Esophagus mucosa (tissue), 1 donor: Measurements from ENCODE around the gene TROAP. TPM values are rescaled to one million over a fixed set of nuclear protein-coding genes. Genes with fewer than 3 reads are reported as not detected.
"Not testable (repeated sequence)": the region's sequence is repeated elsewhere in the genome, so short reads cannot be mapped to it uniquely, and the experiment has no call there.

Experiments used
- ATAC-seq: fragments of 200-7000 bp; cut with Tn5 transposase; one replicate; pipeline ENCODE4 v1.9.1; 2020
- total RNA-seq: library from RNA; stranded (reverse); gene quantifications from one replicate; pipeline ENCODE4 v1.2.4, GENCODE V29; 2023
- donor health status: DM: yes; HTN: yes; CAD: no.

Gene TROAP
- total RNA-seq, 1 donor from 2014 or later: 23.6 TPM

DNA sequence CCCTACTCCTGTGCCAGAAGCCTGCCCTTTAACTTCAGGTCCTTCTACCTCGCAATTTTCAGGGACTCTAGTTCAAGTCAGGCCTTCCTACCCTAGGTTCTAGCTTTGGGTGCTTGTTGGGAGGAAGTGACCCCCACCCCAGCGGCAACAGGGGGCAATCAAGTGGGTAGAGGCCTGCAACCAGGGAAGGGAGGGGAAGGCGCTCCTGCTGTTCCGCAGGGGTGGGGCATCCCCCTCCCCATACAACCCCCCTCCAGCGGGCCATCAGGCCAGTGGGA is 28.3 kb upstream of the TROAP start:
- ATAC-seq: no peak

DNA sequence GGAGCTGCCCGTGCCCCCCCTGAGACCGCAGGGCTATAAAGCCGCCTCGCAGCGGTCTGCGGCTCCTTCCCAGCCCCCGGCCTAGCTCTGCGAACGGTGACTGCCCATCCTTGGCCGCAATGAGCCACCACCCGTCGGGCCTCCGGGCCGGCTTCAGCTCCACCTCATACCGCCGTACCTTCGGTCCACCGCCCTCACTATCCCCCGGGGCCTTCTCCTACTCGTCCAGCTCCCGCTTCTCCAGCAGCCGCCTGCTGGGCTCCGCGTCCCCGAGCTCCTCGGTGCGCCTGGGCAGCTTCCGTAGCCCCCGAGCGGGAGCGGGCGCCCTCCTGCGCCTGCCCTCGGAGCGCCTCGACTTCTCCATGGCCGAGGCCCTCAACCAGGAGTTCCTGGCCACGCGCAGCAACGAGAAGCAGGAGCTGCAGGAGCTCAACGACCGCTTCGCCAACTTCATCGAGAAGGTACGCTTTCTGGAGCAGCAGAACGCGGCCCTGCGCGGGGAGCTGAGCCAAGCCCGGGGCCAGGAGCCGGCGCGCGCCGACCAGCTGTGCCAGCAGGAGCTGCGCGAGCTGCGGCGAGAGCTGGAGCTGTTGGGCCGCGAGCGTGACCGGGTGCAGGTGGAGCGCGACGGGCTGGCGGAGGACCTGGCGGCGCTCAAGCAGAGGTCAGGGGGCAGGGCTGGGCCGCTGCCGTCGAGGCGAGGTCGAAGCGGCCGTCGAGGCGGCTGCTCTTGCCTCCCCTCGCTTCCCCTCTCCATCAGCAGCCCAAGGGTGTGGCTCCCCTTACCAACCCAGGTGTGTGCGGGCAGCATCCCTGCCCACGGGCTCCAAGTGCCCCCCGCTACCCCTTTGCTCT is 27.7 kb upstream of the TROAP start, which contains the start of gene PRPH:
TSS of gene PRPH (plus strand) at position 66 of the 855 bp plus-strand sequence. CDS start at position 120, 54 bp downstream.
- ATAC-seq: peak; percentile 27

DNA sequence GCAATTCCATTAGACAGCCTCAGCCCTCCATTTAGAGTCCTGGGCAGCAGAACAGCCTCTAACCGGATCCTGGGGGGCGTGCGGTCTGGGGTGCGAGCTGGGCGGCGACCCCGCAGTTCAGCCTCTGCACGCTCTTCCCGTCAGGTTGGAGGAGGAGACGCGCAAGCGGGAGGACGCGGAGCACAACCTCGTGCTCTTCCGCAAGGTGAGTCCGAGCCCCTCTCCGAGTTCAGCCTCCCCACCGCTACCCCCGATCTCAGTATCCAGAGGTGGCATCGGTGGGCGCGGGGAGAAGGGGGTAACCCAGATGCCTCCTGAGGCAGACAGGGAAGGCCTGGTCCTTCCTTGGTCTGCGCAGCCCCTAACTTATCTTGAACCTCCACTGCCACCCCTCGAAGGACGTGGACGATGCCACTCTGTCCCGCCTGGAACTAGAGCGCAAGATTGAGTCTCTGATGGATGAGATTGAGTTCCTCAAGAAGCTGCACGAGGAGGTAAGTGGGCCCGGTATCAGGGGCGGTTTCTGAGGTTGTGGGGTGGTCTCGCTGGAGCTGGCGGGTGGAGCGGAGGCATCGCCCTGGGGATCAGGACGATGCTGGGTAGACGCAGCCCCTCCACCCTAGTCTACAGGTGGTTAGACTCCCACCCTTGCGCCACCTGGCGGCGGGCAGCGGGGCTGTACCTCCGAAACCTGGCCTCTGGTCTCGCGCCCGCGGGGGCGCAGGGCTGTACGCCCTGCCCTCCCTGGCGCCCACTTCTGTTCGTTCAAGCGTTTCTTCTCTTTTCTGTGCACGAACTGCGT is 26.8 kb upstream of the TROAP start:
- peak; percentile 58 for ATAC-seq

DNA sequence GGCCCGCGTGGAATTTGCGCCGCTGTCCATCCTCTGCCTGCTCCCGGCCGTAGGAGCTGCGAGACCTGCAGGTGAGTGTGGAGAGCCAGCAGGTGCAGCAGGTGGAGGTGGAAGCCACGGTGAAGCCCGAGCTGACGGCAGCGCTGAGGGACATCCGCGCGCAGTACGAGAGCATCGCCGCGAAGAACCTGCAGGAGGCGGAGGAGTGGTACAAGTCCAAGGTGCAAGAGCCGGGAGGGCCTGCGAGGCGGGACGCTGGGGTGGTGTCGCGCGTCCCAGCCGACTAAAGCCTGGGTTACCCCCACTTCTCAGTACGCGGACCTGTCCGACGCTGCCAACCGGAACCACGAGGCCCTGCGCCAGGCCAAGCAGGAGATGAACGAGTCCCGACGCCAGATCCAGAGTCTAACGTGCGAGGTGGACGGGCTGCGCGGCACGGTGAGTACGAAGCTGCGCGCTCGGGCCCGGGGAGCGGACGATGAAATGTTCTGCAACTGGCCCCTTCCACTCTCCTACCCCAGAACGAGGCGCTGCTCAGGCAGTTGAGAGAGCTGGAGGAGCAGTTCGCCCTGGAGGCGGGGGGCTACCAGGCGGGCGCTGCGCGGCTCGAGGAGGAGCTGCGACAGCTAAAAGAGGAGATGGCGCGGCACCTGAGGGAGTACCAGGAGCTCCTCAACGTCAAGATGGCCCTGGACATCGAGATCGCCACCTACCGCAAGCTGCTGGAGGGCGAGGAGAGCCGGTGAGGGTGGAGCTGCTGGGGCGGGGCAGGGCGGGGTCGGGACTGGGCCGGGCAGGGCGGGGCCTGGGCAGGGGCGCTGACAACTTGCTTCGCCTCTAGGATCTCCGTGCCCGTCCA is 26.0 kb upstream of the TROAP start:
- peak; percentile 69 for ATAC-seq

DNA sequence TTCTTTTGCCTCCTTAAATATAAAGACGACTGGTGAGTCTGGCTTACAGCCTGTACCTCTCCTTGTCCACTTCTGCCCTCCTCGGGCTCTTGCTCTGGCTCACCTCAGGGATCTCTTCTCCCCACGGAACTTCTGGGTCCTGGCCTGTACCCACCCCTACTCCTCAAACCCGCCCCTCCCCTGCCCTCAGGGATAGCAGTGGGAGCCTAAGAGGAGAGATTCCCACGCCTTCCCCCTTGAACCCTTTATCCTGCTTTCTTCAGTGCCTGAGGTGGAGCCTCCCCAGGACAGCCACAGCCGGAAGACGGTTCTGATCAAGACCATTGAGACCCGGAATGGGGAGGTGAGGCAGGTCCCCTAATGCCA is 25.4 kb upstream of the TROAP start:
- ATAC-seq: no peak

DNA sequence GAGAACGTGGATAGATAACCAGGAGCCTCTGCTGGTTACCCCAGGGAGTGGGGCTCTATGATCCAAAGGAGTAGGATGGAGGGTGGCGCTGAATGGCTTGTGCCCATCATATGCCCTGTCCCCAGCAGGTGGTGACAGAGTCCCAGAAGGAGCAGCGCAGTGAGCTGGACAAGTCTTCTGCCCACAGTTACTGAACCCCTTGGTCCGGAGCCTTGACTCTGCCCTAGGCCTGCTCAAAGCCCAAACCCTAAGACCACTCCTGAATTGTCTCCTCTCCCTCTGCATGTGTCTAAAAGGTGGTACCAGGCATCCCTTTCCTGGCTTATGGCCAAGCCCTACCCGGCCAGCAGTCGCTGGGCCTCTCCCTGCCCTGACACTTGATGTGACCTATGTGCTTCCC is 24.9 kb upstream of the TROAP start:
- ATAC-seq: no peak

DNA sequence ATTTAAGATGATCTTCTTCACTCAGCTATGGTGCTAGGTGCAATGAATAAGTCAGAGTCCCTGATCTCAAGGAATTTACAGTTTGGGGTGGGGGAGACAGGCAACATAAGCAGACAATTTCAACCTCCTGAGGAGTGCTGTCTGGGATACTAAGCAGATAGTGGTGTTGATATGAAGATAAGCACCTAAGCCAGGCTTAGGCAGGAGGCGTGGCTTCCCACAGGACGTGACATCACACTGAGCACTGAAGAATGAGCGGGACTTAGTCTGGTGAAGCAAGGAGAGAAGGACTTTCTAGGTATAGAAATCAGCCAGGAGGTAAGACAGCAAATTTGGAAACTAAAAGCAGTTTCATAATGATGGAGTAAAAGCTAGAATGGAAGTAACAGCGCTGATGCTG is 21.3 kb upstream of the TROAP start:
- no peak for ATAC-seq

DNA sequence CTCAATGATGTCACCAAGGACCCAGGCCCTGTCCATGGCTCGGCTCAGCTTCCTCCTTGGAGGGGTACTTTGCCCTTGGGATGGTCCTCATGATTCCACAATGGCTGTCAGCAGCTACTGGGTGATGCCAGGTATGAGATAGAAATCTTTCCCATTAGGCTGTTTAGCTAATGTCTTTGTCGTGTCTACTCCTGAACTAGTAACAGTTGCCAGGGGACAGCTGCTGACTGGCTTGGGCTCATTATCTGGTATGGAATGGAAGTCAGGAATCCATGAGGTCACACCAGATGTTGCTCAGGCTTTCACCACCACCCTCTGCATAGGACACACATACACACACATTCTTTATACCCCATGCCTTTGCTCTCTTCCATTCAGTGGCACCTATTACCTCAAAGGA is 18.9 kb upstream of the TROAP start:
- no peak for ATAC-seq

DNA sequence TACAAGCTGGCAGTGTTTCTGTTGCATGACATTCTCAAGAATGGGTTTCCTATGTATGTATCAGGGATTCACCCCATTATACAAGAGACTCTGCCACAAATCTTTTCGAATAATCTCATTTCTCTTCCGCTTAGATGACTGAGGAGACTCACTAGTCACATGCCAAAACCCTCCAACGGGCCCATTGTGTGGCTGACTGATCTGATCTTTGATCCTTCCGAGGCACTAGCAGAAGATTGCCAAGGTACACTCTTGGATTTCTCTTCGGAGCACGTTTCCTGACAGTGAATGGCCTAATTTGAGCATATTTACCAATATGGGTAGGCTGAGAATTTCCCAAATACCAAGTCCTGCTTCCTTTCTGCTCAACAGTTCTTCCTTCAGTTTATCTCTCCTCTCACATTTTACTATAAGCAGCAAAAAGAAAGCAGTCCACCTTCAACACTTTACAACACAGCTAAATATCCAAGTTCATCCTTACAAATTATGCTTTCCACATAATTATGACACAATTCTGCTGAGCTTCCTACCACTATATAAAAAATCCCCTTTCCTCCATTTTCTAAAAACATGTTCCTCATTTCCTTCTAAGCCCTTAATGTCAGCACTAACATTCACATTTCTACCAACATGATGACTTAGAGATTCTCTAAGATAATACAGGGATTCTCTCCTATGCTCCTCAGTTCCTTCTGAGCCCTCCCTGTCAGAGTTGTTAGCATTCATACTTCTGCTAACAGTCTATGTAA is 17.1 kb upstream of the TROAP start:
- ATAC-seq: no peak

DNA sequence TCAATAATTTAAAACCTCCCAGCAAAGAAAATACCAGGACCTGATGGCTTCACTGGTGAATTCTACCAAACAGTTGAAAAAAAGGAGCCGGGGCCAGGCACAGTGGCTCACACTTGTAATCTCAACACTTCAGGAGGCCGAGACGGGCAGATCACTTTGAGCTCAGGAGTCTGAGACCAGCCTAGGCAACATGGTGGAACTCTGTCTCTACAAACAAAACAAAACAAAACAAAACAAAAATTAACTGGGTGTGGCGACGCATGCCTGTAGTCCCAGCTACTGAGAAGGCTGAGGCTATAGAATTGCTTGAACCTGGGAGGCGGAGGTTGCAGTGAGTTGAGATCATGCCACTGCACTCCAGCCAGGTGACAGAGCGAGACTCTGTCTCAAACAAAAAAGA is 13.7 kb upstream of the TROAP start:
- ATAC-seq: no peak

DNA sequence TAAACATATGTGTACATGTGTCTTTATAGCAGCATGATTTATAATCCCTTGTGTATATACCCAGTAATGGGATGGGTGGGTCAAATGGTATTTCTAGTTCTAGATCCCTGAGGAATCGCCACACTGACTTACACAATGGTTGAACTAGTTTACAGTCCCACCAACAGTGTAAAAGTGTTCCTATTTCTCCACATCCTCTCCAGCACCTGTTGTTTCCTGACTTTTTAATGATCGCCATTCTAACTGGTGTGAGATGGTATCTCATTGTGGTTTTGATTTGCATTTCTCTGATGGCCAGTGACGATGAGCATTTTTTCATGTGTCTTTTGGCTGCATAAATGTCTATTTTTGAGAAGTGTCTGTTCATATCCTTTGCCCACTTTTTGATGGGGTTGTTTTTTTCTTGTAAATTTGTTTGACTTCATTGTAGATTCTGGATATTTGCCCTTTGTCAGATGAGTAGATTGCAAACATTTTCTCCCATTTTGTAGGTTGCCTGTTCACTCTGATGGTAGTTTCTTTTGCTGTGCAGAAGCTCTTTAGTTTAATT is 12.5 kb upstream of the TROAP start:
- ATAC-seq: not testable (repeated sequence)

DNA sequence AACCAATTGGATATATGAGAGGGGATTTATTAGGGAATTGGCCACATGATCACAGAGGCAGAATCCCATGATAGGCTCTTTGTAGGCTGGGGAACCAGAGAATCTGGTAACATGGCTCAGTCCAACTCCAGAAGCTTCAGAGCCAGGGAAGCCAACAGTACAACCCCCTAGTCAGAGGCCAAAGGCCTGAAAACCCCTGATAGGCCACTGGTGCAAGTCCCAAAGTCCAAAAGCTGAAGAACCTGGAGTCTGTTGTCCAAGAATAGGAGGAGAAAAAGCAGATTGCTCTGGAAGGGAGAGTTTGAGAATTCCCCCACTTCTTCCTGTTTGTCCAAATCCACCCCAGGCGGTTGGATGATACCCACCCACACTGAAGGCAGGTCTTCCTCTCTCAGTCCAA is 8.2 kb upstream of the TROAP start:
- no peak for ATAC-seq

DNA sequence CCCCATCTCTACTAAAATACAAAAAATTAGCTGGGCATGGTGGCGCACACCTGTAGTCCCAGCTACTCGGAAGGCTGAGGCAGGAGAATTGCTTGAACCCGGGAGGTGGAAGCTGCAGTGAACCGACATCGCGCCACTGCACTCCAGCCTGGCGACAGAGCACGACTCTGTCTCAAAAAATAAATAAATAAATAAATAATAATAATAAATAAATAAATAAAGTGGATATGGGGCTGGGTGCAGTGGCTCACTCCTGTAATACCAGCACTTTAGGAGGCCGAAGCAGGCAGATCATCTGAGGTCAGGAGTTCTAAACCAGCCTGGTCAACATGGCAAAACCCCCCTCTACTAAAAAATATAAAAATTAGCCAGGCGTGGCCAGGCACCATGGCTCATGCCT is 5.9 kb upstream of the TROAP start:
- not testable (repeated sequence) for ATAC-seq

DNA sequence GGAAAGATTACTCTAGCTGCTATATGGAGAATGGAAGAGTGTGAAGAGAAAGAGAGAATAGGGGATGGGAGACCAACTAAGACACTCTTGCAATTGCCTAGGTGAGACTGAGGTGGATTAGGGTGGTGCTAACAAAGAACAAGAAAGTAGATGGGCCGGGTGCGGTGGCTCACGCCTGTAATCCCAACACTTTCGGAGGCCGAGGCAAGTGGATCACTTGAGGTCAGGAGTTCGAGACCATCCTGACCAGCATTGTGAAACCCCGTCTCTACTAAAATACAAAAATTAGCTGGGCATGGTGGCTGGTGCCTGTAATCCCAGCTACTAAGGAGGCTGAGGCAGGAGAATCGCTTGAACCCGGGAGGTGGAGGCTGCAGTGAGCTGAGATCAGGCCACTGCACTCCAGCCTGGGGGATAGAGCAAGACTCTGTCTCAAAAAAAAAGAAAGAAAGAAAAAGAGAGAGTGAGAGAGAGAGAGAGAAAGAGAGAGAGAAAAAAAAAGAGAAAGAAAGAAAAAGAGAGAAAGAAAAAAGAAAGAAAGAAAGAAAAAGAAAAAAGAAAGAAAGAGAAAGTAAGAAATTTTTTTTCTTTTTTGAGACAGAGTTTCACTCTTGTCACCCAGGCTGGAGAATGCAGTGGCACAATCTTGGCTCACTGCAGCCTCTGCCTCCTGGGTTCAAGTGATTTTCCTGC is 2.5 kb upstream of the TROAP start:
- not testable (repeated sequence) for ATAC-seq

DNA sequence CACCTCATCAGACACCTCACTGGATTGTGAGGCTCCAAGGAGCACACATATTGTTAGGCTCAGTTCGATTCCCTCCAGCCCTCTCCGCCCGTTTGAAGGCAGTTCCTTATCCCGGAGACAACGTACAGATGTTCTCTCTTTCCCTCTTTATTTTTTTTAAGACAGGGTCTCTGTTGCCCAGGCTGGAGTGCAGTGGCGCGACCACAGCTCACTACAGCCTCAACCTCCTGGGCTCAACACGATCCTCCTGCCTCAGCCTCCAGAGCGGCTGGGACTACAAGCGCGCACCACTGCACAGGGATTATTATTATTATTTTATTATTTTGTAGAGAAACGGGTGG is 718 bp upstream of the TROAP start:
- no peak for ATAC-seq

DNA sequence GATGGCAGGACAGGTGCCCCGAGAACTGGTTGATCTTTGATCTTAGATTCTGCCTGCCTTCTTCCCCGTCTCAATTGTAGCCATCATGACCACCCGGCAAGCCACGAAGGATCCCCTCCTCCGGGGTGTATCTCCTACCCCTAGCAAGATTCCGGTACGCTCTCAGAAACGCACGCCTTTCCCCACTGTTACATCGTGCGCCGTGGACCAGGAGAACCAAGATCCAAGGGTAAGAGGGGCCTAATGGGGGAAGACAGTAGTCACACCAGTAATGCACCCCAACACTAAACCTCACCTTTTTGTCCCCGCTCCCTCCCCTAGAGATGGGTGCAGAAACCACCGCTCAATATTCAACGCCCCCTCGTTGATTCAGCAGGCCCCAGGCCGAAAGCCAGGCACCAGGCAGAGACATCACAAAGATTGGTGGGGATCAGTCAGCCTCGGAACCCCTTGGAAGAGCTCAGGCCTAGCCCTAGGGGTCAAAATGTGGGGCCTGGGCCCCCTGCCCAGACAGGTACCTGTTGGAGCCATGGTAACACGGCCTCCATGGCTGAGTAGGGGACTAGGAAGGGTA is 556 bp downstream of the TROAP start:
- no peak for ATAC-seq

DNA sequence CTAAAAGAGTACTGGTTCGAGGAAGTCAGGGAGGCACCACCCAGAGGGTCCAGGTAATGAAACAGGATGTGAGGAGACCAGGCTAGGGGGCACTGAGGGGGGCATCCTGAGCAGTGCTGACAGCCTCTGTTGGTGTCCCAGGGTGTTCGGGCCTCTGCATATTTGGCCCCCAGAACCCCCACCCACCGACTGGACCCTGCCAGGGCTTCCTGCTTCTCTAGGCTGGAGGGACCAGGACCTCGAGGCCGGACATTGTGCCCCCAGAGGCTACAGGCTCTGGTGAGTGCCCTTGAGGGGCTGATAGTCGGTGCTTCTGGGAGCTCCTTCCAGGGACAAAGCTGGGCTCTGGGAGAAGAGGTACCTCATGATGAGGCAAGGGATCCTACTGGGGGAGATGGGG is 2.6 kb downstream of the TROAP start:
- ATAC-seq: no peak

DNA sequence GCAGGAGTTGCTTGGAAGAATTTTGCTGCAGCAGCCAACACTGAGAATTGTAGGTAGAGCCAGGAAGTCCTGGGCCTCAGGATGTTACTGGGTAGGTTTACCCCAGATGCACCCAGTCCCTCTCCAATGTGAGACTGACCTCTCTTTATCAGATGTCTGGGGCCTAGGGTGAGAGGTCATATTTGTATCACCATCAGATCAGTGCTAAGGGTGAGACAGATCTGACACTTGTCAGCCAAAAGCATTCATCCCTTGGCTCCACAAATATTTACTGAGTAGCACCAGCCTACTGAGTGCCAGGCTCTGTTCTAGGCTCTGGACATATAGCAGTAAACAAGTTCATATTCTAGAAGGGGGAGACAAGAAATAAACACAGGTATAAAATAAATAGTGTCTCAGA is 4.3 kb downstream of the TROAP start:
- ATAC-seq: no peak

DNA sequence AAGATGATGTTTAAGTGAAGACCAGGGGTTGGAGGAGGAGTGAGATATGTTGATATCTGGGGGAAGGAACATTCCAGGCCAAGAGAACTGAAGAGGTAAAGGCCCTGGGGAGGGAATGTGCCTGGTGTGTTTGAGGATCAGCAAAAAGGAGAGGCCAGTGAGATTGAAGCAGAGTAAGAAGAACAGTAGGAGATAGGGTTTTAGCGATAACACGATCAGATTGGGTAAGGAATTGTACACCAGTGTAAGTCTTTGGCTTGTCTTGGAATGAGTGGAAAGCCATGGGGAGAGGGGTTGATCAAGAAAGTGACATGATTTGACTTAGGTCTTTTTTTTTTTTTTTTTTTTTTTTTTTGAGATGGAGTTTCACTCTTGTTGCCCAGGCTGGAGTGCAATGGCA is 4.8 kb downstream of the TROAP start:
- ATAC-seq: no peak

DNA sequence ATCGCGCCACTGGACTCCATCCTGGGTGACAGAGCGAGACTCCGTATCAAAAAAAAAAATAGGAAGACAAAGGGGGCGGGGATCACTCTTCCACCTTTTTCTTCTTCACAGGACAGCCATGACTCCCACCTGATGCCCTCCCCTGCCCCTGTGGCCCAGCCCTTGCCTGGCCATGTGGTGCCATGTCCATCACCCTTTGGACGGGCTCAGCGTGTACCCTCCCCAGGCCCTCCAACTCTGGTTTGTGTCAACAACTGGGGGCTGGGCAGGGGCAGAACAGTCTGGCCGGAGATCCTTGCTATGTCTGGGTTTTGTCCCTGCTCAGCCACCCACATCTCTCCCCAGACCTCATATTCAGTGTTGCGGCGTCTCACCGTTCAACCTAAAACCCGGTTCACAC is 5.8 kb downstream of the TROAP start:
- ATAC-seq: no peak

DNA sequence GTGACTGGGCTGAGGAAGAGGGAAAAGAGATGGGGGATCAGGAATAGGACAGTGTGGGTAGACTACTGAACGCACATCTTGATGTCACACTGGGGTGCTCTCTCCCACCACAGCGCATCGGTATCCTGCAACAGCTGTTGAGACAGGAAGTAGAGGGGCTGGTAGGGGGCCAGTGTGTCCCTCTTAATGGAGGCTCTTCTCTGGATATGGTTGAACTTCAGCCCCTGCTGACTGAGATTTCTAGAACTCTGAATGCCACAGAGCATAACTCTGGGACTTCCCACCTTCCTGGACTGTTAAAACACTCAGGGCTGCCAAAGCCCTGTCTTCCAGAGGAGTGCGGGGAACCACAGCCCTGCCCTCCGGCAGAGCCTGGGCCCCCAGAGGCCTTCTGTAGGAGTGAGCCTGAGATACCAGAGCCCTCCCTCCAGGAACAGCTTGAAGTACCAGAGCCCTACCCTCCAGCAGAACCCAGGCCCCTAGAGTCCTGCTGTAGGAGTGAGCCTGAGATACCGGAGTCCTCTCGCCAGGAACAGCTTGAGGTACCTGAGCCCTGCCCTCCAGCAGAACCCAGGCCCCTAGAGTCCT is 7.1 kb downstream of the TROAP start:
- no peak for ATAC-seq
